ENCODE results near the gene PRKCSH. TPM values are rescaled to one million over a fixed set of nuclear protein-coding genes. Genes with fewer than 3 reads are reported as not detected.

PRKCSH gene
- total and polyA plus RNA-seq, 2 donors (not counting 1 experiment from before 2014, with no cell fraction given), result 259 to 402 TPM

DNA sequence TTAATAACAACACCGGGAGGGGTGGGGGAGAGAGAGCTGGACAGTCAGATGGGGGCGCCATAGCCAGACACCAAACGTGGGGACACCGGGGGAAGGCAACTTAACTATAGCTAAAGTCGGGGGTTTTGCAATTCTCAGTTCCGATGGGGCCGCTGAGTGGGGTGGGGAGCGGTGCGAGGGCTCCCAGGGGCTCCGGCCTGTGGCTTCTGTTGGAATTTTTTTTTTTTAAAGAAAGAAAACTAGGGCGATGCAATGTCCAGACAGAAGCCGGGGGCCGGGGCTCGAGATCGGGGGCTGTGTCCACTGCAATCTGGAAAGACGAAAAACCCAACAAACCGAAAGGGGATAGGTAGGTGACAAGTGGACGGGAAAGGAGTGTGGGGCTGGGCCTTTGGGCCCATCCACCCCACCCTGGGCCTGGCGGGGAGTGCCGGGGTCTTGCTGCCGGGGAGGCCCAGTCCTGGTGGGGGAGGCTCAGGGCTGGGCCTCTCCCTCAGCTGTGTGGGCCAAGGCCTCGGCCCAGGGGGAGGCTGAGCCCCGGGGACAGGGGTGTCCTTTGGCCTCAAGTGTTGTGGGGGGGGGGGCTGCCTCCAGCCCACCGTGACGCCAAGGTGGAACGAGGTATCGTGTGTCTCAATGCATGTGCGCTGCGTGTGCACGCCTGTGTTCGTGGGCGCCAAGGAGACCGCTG is 17.3 kb downstream of the PRKCSH start:
- Histone ChIP-seq H3K79me2 (ENCODE audit: control insufficient read depth, insufficient read depth, low read length) (no peaks in the 10 kb centered on the region), H4K20me1 (ENCODE audit: control insufficient read depth, insufficient read depth, low read length, poor library complexity, severe bottlenecking) (no peaks in the 10 kb centered on the region), H3K36me3 (replicated peaks in 1 of 2; ENCODE audit: control extremely low read depth in 1 of 2, control insufficient read depth in 1 of 2, extremely low read depth in 1 of 2, insufficient read depth in 2 of 2, low read length in 1 of 2) (peaks cover 0 to 25% of the 10 kb centered on the region in 2 experiments), H3K9me3 (ENCODE audit: control extremely low read depth in 1 of 3, control insufficient read depth in 2 of 3, insufficient read depth in 1 of 3, low read length in 2 of 3) (no peaks in the 10 kb centered on the region), H2AFZ (ENCODE audit: insufficient read depth, low read depth, low read length, poor library complexity, severe bottlenecking) (no peak overlapping the region), H3K9ac (ENCODE audit: low read length) (no peak overlapping the region), H3K4me2 (replicated peaks; ENCODE audit: low read depth, low read length, poor library complexity, severe bottlenecking) (no peak overlapping the region), H3K4me1 (ENCODE audit: control insufficient read depth in 2 of 2, insufficient read depth in 2 of 2, low read length in 2 of 2) (peaks cover 0 to 5% of the 10 kb centered on the region in 2 donors), H3K27ac (ENCODE audit: low read length in 2 of 2) (no peak overlapping the region), H3K4me3 (ENCODE audit: control extremely low read depth in 1 of 5, extremely low read depth in 1 of 5, insufficient read depth in 1 of 5, low read depth in 2 of 5, low read length in 4 of 5) (no peak overlapping the region), H3K27me3 (replicated peaks in 1 of 4; ENCODE audit: control extremely low read depth in 1 of 4, control insufficient read depth in 3 of 4, insufficient read depth in 4 of 4, low read length in 3 of 4) (peaks cover 0 to under 1% (median 0%) of the 10 kb centered on the region in 4 experiments)
- peak overlapping the region; percentile 49 for H3K4me3 Mint-ChIP-seq
- H3K27me3 Mint-ChIP-seq, result no peaks in the 10 kb centered on the region
- 88% methylated on average over 32 of the region's 33 CpGs for WGBS (ENCODE audit: insufficient coverage)
- POLR2A ChIA-PET, result no interaction called here
- H3K9me3 Mint-ChIP-seq (ENCODE audit: insufficient read depth), result no peaks in the 10 kb centered on the region
- DNase-seq (no peak), ATAC-seq (ENCODE audit: low read depth) (no peak)
- H3K4me1 Mint-ChIP-seq, result peaks cover 8% of the 10 kb centered on the region
- CTCF ChIA-PET, result interaction anchor here (0.6 to 1.4 kb wide), 7 partner anchors 10 to 141 kb away, joined by 3 to 6 read pairs (median 4); partner anchors contain the start of gene SWSAP1
- TF ChIP-seq, protein P1, sequence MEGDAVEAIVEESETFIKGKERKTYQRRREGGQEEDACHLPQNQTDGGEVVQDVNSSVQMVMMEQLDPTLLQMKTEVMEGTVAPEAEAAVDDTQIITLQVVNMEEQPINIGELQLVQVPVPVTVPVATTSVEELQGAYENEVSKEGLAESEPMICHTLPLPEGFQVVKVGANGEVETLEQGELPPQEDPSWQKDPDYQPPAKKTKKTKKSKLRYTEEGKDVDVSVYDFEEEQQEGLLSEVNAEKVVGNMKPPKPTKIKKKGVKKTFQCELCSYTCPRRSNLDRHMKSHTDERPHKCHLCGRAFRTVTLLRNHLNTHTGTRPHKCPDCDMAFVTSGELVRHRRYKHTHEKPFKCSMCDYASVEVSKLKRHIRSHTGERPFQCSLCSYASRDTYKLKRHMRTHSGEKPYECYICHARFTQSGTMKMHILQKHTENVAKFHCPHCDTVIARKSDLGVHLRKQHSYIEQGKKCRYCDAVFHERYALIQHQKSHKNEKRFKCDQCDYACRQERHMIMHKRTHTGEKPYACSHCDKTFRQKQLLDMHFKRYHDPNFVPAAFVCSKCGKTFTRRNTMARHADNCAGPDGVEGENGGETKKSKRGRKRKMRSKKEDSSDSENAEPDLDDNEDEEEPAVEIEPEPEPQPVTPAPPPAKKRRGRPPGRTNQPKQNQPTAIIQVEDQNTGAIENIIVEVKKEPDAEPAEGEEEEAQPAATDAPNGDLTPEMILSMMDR (IDR thresholded peaks at IDR 0.05), result no peak
- TF ChIP-seq EZH2 (IDR thresholded peaks at IDR 0.05; ENCODE audit: borderline replicate concordance, insufficient read depth, low read depth, low read length, poor library complexity, severe bottlenecking), result no peak
- H3K27ac Mint-ChIP-seq, result no peak overlapping the region
- intact Hi-C loops (cut with micrococcal nuclease), result no loop called here
